Panc1 (cell line): ENCODE measurements around the gene FBXW8. TPM values are rescaled to one million over a fixed set of nuclear protein-coding genes. Genes with fewer than 3 reads are reported as not detected.

Experiments
- ATAC-seq: fragments of 200-7000 bp; cut with Tn5 transposase; 2 replicates; pipeline ENCODE4 v1.9.1; 2020; ENCODE audit warnings: mild to moderate bottlenecking, moderate library complexity
- BruUV-seq: library from RNA; stranded (reverse); fragments of 400-500 nt; replicated peaks from 2 replicates; lab custom pipeline; 2021; lab: Mats Ljungman, UMichigan
- CTCF ChIA-PET: fragments of 300-600 bp; sonication (Branson Sonifier 250); formaldehyde crosslinking; loops from one replicate; lab custom pipeline; 2022; ENCODE audit warnings: antibody characterized with exemption; lab: Charles Lee
- POLR2A ChIA-PET: fragments of 300-600 bp; sonication (Branson Sonifier 250); formaldehyde crosslinking; loops from one replicate; lab custom pipeline; 2022; ENCODE audit warnings: antibody characterized with exemption; lab: Charles Lee
- DNase-seq: peaks from one replicate; pipeline ENCODE4 v3.0.0-alpha.2; 2010; ENCODE audit warnings: low read depth, low spot score
- H3K27ac ChIP-seq: 2 replicates; pipeline ENCODE4 v1.5.1; 2011; ENCODE audit warnings: mild to moderate bottlenecking, low read length, inconsistent platforms
- H3K27me3 ChIP-seq: fragments of 200-500 bp; sonication (Bioruptor generic); 2 replicates; pipeline ENCODE4 v1.6.0; 2014; ENCODE audit warnings: low read length, inconsistent platforms; ENCODE audit not compliant: control insufficient read depth, insufficient read depth
- H3K36me3 ChIP-seq: fragments of 200-500 bp; sonication (Bioruptor generic); 2 replicates; pipeline ENCODE4 v1.5.1; 2014; ENCODE audit warnings: inconsistent platforms, mild to moderate bottlenecking, low read length, moderate library complexity; ENCODE audit not compliant: control insufficient read depth, insufficient read depth
- H3K4me1 ChIP-seq: 2 replicates; pipeline ENCODE4 v1.5.1; 2011; ENCODE audit warnings: inconsistent platforms, mild to moderate bottlenecking, low read length, moderate library complexity; ENCODE audit not compliant: control insufficient read depth, insufficient read depth
- H3K4me3 ChIP-seq, 2 experiments: 2 replicates each; pipeline ENCODE4 v1.5.1; 2011 to 2012; ENCODE audit warnings: low read depth in 2 of 2, low read length in 2 of 2, mild to moderate bottlenecking in 2 of 2, inconsistent platforms in 1 of 2, moderate library complexity in 1 of 2
- H3K9me3 ChIP-seq: fragments of 200-500 bp; sonication (Bioruptor generic); 2 replicates; pipeline ENCODE4 v1.5.1; 2014; ENCODE audit warnings: low read depth, mild to moderate bottlenecking, inconsistent platforms, low read length, moderate library complexity; ENCODE audit not compliant: control insufficient read depth, insufficient read depth
- CTCF ChIP-seq: fragments of 450-650 bp; IDR thresholded peaks from 2 replicates; pipeline ENCODE4 v1.5.1; 2017; ENCODE audit warnings: mild to moderate bottlenecking
- POLR2AphosphoS5 ChIP-seq: IDR thresholded peaks from 2 replicates; pipeline ENCODE4 v1.6.1; 2012; ENCODE audit warnings: mild to moderate bottlenecking, low read depth, low read length, moderate library complexity
- REST ChIP-seq, 2 experiments: IDR thresholded peaks; 2 replicates each; pipeline ENCODE4 v1.6.1; 2011 to 2012; ENCODE audit warnings: low read depth in 2 of 2, control low read depth in 1 of 2, low read length in 1 of 2, mild to moderate bottlenecking in 1 of 2, moderate library complexity in 1 of 2; ENCODE audit not compliant: insufficient read depth in 1 of 2
- SIN3A ChIP-seq: IDR thresholded peaks from 2 replicates; pipeline ENCODE4 v1.6.1; 2012; ENCODE audit warnings: low read depth, mild to moderate bottlenecking, low read length, moderate library complexity, borderline replicate concordance; ENCODE audit not compliant: insufficient read depth
- TCF7L2 ChIP-seq: IDR thresholded peaks from 2 replicates; pipeline ENCODE4 v1.6.1; 2011; ENCODE audit warnings: mild to moderate bottlenecking, low read depth, low read length, inconsistent platforms
- in situ Hi-C: cut with HindIII; loops from 2 replicates; pipeline ENCODE4 v1.10.0; 2016; ENCODE audit warnings: low sequenced_read_pairs, low pct_unique_long_range_greater_than_20kb
- intact Hi-C: fragments of 100-400 bp; cut with micrococcal nuclease; formaldehyde crosslinking; loops from one replicate; pipeline ENCODE4 v1.10.0; 2022; ENCODE audit not compliant: unreplicated experiment
- total RNA-seq: library from RNA; stranded (reverse); gene quantifications from one replicate; pipeline ENCODE4 v1.2.1, GENCODE V29; 2021; ENCODE audit not compliant: unreplicated experiment

FBXW8 gene
- total RNA-seq, 1 experiment from 2014 or later = 18.0 TPM

DNA sequence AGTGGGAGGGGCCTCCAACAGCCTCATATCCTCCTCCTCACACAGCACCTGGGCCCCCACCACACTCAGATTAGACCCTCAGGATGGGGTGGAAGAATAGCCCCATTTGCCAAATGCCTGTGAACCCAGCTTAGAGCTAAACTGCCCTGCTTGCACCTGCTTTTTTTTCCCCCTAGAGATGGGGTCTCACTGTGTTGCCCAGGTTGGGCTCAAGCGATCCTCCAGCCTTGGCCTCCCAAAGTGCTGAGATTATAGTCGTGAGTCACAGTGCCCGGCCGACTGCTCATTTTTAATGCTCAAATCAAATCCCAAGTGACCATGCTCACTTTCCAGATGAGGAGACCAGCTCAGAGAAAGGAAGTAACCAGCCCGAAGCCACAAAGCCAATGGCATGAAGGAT, 161.4 kb downstream of the FBXW8 start:
- no peaks in the 10 kb centered on the region for H3K9me3 ChIP-seq
- H3K4me3 ChIP-seq = no peak overlapping the region
- no peaks in the 10 kb centered on the region for H3K36me3 ChIP-seq
- TF ChIP-seq CTCF = no peak
- no peak for TF ChIP-seq SIN3A
- no peak for TF ChIP-seq POLR2AphosphoS5
- TF ChIP-seq REST (IDR thresholded peaks at IDR 0.05; ENCODE audit: insufficient read depth in 1 of 2, low read depth in 2 of 2, low read length in 1 of 2) = no peak
- CTCF ChIA-PET = no interaction called here
- no peak for ATAC-seq
- H3K27ac ChIP-seq = no peak overlapping the region
- POLR2A ChIA-PET = interaction anchor here (0.7 kb wide), 1 partner anchor 48 kb away, joined by 3 read pairs; no protein-coding TSS in a partner anchor
- no peak for DNase-seq
- no peaks in the 10 kb centered on the region for H3K27me3 ChIP-seq
- H3K4me1 ChIP-seq = no peaks in the 10 kb centered on the region
- intact Hi-C loops (no loop called here), in situ Hi-C loops (no loop called here)
- no TSS peak for BruUV-seq

DNA sequence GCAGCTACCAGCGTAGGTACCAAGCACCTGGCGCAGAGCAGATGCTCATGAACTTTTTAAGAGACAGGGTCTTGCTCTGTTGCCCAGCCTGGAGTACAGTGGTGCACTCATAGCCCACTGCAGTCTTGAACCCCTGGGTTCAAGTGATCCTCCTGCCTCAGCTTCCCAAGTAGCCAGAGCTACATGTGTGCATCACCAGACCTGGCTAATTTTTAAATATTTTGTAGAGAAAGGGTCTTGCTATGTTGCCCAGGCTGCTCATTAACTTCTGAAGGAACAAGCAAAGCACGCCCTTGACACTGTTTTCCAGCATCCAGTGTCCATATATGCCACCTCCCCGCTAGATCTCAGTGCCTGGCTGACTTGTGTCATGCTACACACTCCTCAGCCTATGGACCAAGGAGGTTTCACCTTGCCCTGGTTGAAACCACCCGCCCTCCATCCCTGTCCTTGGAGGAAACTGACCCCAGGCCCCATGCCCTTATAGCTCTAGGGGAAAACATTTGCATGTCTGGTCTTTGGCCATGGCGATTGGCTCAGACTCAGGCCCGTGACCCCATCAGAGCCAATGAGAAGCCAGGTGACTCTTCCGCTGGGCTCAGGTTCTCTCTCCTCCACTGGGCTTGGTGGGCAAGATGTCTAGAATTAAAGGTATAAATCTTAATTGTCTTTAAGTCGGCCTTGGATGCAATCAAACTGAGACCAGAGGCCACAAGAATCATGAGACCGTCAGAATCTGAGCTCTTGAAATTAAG, 162.2 kb downstream of the FBXW8 start:
- Histone ChIP-seq H3K4me3 (no peak overlapping the region), H3K4me1 (no peaks in the 10 kb centered on the region), H3K36me3 (no peaks in the 10 kb centered on the region), H3K9me3 (no peaks in the 10 kb centered on the region), H3K27ac (no peak overlapping the region), H3K27me3 (no peaks in the 10 kb centered on the region)
- BruUV-seq = no TSS peak
- DNase-seq (no peak), ATAC-seq (no peak)
- intact Hi-C loops (no loop called here), in situ Hi-C loops (no loop called here)
- TF ChIP-seq CTCF = no peak
- no peak for TF ChIP-seq REST (IDR thresholded peaks at IDR 0.05; ENCODE audit: insufficient read depth in 1 of 2, low read depth in 2 of 2, low read length in 1 of 2)
- TF ChIP-seq POLR2AphosphoS5 = no peak
- TF ChIP-seq SIN3A = no peak
- no peak for TF ChIP-seq TCF7L2
- CTCF ChIA-PET = no interaction called here
- POLR2A ChIA-PET = no interaction called here
